Panc1 (cell line): ENCODE results near the gene MTHFD1L. TPM values are rescaled to one million over a fixed set of nuclear protein-coding genes. Genes with fewer than 3 reads are reported as not detected.
"Not testable (repeated sequence)": the region's sequence is repeated elsewhere in the genome, so short reads cannot be mapped to it uniquely, and the experiment has no call there.

Experiments
- ATAC-seq: fragments of 200-7000 bp; cut with Tn5 transposase; 2 replicates; pipeline ENCODE4 v1.9.1; 2020; ENCODE audit warnings: mild to moderate bottlenecking, moderate library complexity
- BruUV-seq: library from RNA; stranded (reverse); fragments of 400-500 nt; replicated peaks from 2 replicates; lab custom pipeline; 2021; lab: Mats Ljungman, UMichigan
- CTCF ChIA-PET: fragments of 300-600 bp; sonication (Branson Sonifier 250); formaldehyde crosslinking; loops from one replicate; lab custom pipeline; 2022; ENCODE audit warnings: antibody characterized with exemption; lab: Charles Lee
- POLR2A ChIA-PET: fragments of 300-600 bp; sonication (Branson Sonifier 250); formaldehyde crosslinking; loops from one replicate; lab custom pipeline; 2022; ENCODE audit warnings: antibody characterized with exemption; lab: Charles Lee
- DNase-seq: peaks from one replicate; pipeline ENCODE4 v3.0.0-alpha.2; 2010; ENCODE audit warnings: low read depth, low spot score
- H3K27ac ChIP-seq: 2 replicates; pipeline ENCODE4 v1.5.1; 2011; ENCODE audit warnings: mild to moderate bottlenecking, low read length, inconsistent platforms
- H3K27me3 ChIP-seq: fragments of 200-500 bp; sonication (Bioruptor generic); 2 replicates; pipeline ENCODE4 v1.6.0; 2014; ENCODE audit warnings: low read length, inconsistent platforms; ENCODE audit not compliant: control insufficient read depth, insufficient read depth
- H3K36me3 ChIP-seq: fragments of 200-500 bp; sonication (Bioruptor generic); 2 replicates; pipeline ENCODE4 v1.5.1; 2014; ENCODE audit warnings: inconsistent platforms, mild to moderate bottlenecking, low read length, moderate library complexity; ENCODE audit not compliant: control insufficient read depth, insufficient read depth
- H3K4me1 ChIP-seq: 2 replicates; pipeline ENCODE4 v1.5.1; 2011; ENCODE audit warnings: inconsistent platforms, mild to moderate bottlenecking, low read length, moderate library complexity; ENCODE audit not compliant: control insufficient read depth, insufficient read depth
- H3K4me3 ChIP-seq, 2 experiments: 2 replicates each; pipeline ENCODE4 v1.5.1; 2011 to 2012; ENCODE audit warnings: low read depth in 2 of 2, low read length in 2 of 2, mild to moderate bottlenecking in 2 of 2, inconsistent platforms in 1 of 2, moderate library complexity in 1 of 2
- H3K9me3 ChIP-seq: fragments of 200-500 bp; sonication (Bioruptor generic); 2 replicates; pipeline ENCODE4 v1.5.1; 2014; ENCODE audit warnings: low read depth, mild to moderate bottlenecking, inconsistent platforms, low read length, moderate library complexity; ENCODE audit not compliant: control insufficient read depth, insufficient read depth
- POLR2AphosphoS5 ChIP-seq: IDR thresholded peaks from 2 replicates; pipeline ENCODE4 v1.6.1; 2012; ENCODE audit warnings: mild to moderate bottlenecking, low read depth, low read length, moderate library complexity
- SIN3A ChIP-seq: IDR thresholded peaks from 2 replicates; pipeline ENCODE4 v1.6.1; 2012; ENCODE audit warnings: low read depth, mild to moderate bottlenecking, low read length, moderate library complexity, borderline replicate concordance; ENCODE audit not compliant: insufficient read depth
- TCF7L2 ChIP-seq: IDR thresholded peaks from 2 replicates; pipeline ENCODE4 v1.6.1; 2011; ENCODE audit warnings: mild to moderate bottlenecking, low read depth, low read length, inconsistent platforms
- in situ Hi-C: cut with HindIII; loops from 2 replicates; pipeline ENCODE4 v1.10.0; 2016; ENCODE audit warnings: low sequenced_read_pairs, low pct_unique_long_range_greater_than_20kb
- intact Hi-C: fragments of 100-400 bp; cut with micrococcal nuclease; formaldehyde crosslinking; loops from one replicate; pipeline ENCODE4 v1.10.0; 2022; ENCODE audit not compliant: unreplicated experiment
- total RNA-seq: library from RNA; stranded (reverse); gene quantifications from one replicate; pipeline ENCODE4 v1.2.1, GENCODE V29; 2021; ENCODE audit not compliant: unreplicated experiment
- TF ChIP-seq, protein P1 (sequence below), 2 experiments: IDR thresholded peaks; 2 replicates each; pipeline ENCODE4 v1.6.1; 2011 to 2012; ENCODE audit warnings: low read depth in 2 of 2, control low read depth in 1 of 2, low read length in 1 of 2, mild to moderate bottlenecking in 1 of 2, moderate library complexity in 1 of 2; ENCODE audit not compliant: insufficient read depth in 1 of 2
- TF ChIP-seq, protein P2 (sequence below): fragments of 450-650 bp; IDR thresholded peaks from 2 replicates; pipeline ENCODE4 v1.5.1; 2017; ENCODE audit warnings: mild to moderate bottlenecking

MTHFD1L gene
- total RNA-seq, 1 experiment from 2014 or later: 76.2 TPM

DNA sequence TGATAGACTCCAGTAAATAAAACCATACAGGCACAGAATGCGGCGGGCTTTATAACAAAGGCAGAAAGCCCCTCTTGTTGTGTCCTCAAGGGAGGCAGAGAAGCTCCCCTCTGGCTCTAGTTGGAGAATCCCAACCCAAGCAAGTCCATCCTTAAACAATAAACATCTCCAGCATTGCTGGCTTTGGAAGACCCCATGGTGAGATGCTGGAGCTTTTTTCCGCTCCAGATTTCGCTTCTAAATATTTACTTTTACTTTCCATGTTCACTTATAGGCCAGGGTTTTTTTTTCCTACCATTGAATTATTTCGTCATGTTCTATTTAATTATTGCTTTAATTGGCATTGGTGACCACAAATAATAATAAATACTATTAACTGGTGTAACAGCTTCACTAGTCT is 176.2 kb downstream of the MTHFD1L start:
- in situ Hi-C loops (no loop called here), intact Hi-C loops (no loop called here)
- Histone ChIP-seq H3K36me3 (no peaks in the 10 kb centered on the region; the same call in none of the 2 replicates), H3K9me3 (no peaks in the 10 kb centered on the region; the same call in 1 of the 2 replicates), H3K27ac (peak overlapping the region; percentile 85), H3K4me1 (peaks cover 51% of the 10 kb centered on the region), H3K4me3 (no peak overlapping the region), H3K27me3 (no peaks in the 10 kb centered on the region)
- TF ChIP-seq TCF7L2 (no peak), SIN3A (no peak), POLR2AphosphoS5 (no peak)
- TF ChIP-seq, protein P1, sequence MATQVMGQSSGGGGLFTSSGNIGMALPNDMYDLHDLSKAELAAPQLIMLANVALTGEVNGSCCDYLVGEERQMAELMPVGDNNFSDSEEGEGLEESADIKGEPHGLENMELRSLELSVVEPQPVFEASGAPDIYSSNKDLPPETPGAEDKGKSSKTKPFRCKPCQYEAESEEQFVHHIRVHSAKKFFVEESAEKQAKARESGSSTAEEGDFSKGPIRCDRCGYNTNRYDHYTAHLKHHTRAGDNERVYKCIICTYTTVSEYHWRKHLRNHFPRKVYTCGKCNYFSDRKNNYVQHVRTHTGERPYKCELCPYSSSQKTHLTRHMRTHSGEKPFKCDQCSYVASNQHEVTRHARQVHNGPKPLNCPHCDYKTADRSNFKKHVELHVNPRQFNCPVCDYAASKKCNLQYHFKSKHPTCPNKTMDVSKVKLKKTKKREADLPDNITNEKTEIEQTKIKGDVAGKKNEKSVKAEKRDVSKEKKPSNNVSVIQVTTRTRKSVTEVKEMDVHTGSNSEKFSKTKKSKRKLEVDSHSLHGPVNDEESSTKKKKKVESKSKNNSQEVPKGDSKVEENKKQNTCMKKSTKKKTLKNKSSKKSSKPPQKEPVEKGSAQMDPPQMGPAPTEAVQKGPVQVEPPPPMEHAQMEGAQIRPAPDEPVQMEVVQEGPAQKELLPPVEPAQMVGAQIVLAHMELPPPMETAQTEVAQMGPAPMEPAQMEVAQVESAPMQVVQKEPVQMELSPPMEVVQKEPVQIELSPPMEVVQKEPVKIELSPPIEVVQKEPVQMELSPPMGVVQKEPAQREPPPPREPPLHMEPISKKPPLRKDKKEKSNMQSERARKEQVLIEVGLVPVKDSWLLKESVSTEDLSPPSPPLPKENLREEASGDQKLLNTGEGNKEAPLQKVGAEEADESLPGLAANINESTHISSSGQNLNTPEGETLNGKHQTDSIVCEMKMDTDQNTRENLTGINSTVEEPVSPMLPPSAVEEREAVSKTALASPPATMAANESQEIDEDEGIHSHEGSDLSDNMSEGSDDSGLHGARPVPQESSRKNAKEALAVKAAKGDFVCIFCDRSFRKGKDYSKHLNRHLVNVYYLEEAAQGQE (IDR thresholded peaks at IDR 0.05; ENCODE audit: insufficient read depth in 1 of 2, low read depth in 2 of 2, low read length in 1 of 2): no peak
- TF ChIP-seq, protein P2, sequence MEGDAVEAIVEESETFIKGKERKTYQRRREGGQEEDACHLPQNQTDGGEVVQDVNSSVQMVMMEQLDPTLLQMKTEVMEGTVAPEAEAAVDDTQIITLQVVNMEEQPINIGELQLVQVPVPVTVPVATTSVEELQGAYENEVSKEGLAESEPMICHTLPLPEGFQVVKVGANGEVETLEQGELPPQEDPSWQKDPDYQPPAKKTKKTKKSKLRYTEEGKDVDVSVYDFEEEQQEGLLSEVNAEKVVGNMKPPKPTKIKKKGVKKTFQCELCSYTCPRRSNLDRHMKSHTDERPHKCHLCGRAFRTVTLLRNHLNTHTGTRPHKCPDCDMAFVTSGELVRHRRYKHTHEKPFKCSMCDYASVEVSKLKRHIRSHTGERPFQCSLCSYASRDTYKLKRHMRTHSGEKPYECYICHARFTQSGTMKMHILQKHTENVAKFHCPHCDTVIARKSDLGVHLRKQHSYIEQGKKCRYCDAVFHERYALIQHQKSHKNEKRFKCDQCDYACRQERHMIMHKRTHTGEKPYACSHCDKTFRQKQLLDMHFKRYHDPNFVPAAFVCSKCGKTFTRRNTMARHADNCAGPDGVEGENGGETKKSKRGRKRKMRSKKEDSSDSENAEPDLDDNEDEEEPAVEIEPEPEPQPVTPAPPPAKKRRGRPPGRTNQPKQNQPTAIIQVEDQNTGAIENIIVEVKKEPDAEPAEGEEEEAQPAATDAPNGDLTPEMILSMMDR: no peak
- POLR2A ChIA-PET: no interaction called here
- CTCF ChIA-PET: interaction anchor here (1.3 kb wide), 1 partner anchor 283 kb away, joined by 3 read pairs; no protein-coding TSS in a partner anchor
- BruUV-seq: no TSS peak
- ATAC-seq (no peak), DNase-seq (no peak)

DNA sequence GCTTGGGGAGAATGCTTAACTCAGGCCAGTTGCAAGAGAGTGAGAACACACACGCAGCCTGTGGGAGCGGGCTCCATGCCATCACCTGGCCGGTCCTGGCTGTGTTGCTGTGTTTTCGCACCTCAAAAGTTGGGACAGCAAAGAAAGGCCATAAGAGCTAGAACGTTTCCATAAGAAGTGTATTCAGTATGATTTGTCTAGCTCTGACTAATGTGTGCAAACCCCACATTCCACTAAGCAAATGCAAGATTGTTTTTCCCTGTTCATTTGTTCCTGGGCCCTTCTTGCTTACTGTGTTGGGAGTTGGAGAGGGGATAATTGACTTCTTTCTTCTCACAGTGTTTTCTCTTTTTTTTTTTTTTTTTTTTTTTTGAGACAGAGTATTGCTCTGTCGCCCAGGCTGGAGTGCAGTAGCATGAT is 177.4 kb downstream of the MTHFD1L start:
- H3K9me3 ChIP-seq, H3K4me3 ChIP-seq, DNase-seq, H3K36me3 ChIP-seq, intact Hi-C loops, ATAC-seq, in situ Hi-C loops, H3K27me3 ChIP-seq, BruUV-seq: not testable (repeated sequence)
- ChIA-PET POLR2A (interaction anchor here (0.7 kb wide), 1 partner anchor 36 kb away, joined by 7 read pairs; no protein-coding TSS in a partner anchor), CTCF (interaction anchor here (1.3 kb wide), 1 partner anchor 282 kb away, joined by 3 read pairs; no protein-coding TSS in a partner anchor)
- Histone ChIP-seq H3K27ac (peak overlapping the region; percentile 94), H3K4me1 (peaks cover 51% of the 10 kb centered on the region)

DNA sequence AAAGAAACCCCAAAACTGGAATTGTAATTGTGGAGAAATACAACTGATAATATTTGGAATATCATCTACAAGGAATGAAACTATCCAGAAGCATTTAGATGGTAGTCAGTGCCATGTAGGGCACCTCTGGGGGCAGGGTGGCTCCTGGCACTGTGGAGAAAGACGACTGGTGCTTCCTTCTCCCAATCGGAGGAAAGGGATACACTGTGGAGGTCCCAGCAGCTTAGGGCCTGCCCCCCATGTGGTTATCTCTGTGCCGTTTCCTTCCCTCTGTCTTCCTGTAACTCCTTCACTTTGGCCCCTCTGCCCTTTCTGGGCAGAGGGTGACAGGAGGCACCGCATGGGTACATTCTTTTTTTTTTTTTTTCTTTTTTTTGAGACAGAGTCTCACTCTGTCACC is 178.4 kb downstream of the MTHFD1L start:
- POLR2A ChIA-PET: no interaction called here
- CTCF ChIA-PET: no interaction called here
- no peaks in the 10 kb centered on the region; the same call in 1 of the 2 replicates for H3K36me3 ChIP-seq
- TF ChIP-seq TCF7L2: no peak
- no peak for TF ChIP-seq POLR2AphosphoS5
- TF ChIP-seq SIN3A: no peak
- peaks cover 51% of the 10 kb centered on the region for H3K4me1 ChIP-seq
- in situ Hi-C loops: no loop called here
- intact Hi-C loops: no loop called here
- no peak overlapping the region for H3K4me3 ChIP-seq
- no peaks in the 10 kb centered on the region for H3K27me3 ChIP-seq
- H3K9me3 ChIP-seq: no peaks in the 10 kb centered on the region; the same call in 1 of the 2 replicates
- peak overlapping the region; percentile 94 for H3K27ac ChIP-seq
- ATAC-seq (no peak), DNase-seq (no peak)
- BruUV-seq: no TSS peak
